HL-60 (cell line): ENCODE data around the gene ITPK1.
"Not testable (repeated sequence)": the region's sequence is repeated elsewhere in the genome, so short reads cannot be mapped to it uniquely, and the experiment has no call there.

ENCODE experiments used
- DNase-seq, 2 experiments: peaks; one replicate each; pipeline ENCODE4 v3.0.0-alpha.2; 2010 to 2020; ENCODE audit warnings: low read depth in 1 of 2, low spot score in 1 of 2
- H3K27ac ChIP-seq: fragments of 250-450 bp; sonication (Bioruptor Pico); replicated peaks from 2 replicates; pipeline ENCODE4 v1.5.1; 2020; ENCODE audit warnings: mild to moderate bottlenecking, moderate library complexity
- H3K27me3 ChIP-seq: fragments of 250-450 bp; sonication (Bioruptor Pico); 2 replicates; pipeline ENCODE4 v1.5.1; 2021; ENCODE audit warnings: mild to moderate bottlenecking, moderate library complexity; ENCODE audit not compliant: insufficient read depth, poor library complexity, severe bottlenecking
- H3K4me3 ChIP-seq: replicated peaks from 2 replicates; pipeline ENCODE4 v1.5.1; 2011; ENCODE audit warnings: mild to moderate bottlenecking, control low read depth, low read length; ENCODE audit not compliant: insufficient read depth
- GABPA ChIP-seq: IDR thresholded peaks from 2 replicates; pipeline ENCODE4 v1.6.1; 2012; ENCODE audit warnings: low read depth
- POLR2AphosphoS5 ChIP-seq: IDR thresholded peaks from 2 replicates; pipeline ENCODE4 v1.6.1; 2012; ENCODE audit warnings: low read depth
- REST ChIP-seq: IDR thresholded peaks from 2 replicates; pipeline ENCODE4 v1.6.1; 2012; ENCODE audit warnings: low read depth; ENCODE audit not compliant: insufficient replicate concordance
- SPI1 ChIP-seq: IDR thresholded peaks from 2 replicates; pipeline ENCODE4 v1.6.1; 2012; ENCODE audit warnings: low read depth, mild to moderate bottlenecking, borderline replicate concordance
- TF ChIP-seq, protein P1 (sequence below): IDR thresholded peaks from one replicate; pipeline ENCODE4 v1.5.1; 2011; ENCODE audit warnings: low read length, control low read depth, inconsistent platforms; ENCODE audit not compliant: insufficient read depth

The ITPK1 gene

GRCh38 chr14:93064411-93065271 lies 51.1 kb downstream of the ITPK1 start:
- TF ChIP-seq, protein P1, sequence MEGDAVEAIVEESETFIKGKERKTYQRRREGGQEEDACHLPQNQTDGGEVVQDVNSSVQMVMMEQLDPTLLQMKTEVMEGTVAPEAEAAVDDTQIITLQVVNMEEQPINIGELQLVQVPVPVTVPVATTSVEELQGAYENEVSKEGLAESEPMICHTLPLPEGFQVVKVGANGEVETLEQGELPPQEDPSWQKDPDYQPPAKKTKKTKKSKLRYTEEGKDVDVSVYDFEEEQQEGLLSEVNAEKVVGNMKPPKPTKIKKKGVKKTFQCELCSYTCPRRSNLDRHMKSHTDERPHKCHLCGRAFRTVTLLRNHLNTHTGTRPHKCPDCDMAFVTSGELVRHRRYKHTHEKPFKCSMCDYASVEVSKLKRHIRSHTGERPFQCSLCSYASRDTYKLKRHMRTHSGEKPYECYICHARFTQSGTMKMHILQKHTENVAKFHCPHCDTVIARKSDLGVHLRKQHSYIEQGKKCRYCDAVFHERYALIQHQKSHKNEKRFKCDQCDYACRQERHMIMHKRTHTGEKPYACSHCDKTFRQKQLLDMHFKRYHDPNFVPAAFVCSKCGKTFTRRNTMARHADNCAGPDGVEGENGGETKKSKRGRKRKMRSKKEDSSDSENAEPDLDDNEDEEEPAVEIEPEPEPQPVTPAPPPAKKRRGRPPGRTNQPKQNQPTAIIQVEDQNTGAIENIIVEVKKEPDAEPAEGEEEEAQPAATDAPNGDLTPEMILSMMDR = no peak
- no peak for TF ChIP-seq GABPA
- TF ChIP-seq POLR2AphosphoS5 = no peak
- TF ChIP-seq SPI1 = no peak
- no peak for TF ChIP-seq REST
- no peak for DNase-seq
- Histone ChIP-seq H3K27ac (no peak overlapping the region), H3K27me3 (no peaks in the 10 kb centered on the region), H3K4me3 (no peak overlapping the region)

DNA sequence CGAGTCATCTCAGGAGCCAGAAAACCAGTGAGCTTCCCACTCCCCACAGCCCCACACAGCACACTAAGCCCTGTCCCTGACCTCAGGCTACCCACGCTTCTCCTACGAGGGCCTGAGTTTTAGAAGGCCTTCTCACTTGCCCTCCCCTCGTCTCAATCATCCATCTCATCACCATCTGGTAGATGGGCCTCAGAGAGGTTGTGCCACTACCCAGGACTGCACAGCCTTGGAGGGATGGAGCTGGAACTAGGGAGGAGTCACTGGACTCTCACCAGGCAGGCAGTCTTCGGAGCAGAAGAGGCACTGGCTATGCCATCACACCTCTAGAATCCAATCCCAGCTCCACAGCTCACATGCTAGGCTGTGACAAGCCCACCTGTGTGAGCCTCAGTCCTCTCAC lies 52.3 kb downstream of the ITPK1 start:
- no peak overlapping the region for H3K27ac ChIP-seq
- TF ChIP-seq GABPA = no peak
- TF ChIP-seq, protein P1 = no peak
- TF ChIP-seq POLR2AphosphoS5 = no peak

GRCh38 chr14:93062890-93063289 lies 52.8 kb downstream of the ITPK1 start:
- TF ChIP-seq SPI1 = no peak
- no peak for TF ChIP-seq REST
- TF ChIP-seq, protein P1 = no peak
- TF ChIP-seq POLR2AphosphoS5 = no peak
- TF ChIP-seq GABPA = no peak
- H3K4me3 ChIP-seq = no peak overlapping the region
- no peak overlapping the region for H3K27ac ChIP-seq
- no peak for DNase-seq
- no peaks in the 10 kb centered on the region for H3K27me3 ChIP-seq

More for the DNA sequence above, 52.3 kb downstream of the ITPK1 start:
- Histone ChIP-seq H3K4me3 (no peak overlapping the region), H3K27me3 (no peaks in the 10 kb centered on the region)
- DNase-seq = no peak

DNA sequence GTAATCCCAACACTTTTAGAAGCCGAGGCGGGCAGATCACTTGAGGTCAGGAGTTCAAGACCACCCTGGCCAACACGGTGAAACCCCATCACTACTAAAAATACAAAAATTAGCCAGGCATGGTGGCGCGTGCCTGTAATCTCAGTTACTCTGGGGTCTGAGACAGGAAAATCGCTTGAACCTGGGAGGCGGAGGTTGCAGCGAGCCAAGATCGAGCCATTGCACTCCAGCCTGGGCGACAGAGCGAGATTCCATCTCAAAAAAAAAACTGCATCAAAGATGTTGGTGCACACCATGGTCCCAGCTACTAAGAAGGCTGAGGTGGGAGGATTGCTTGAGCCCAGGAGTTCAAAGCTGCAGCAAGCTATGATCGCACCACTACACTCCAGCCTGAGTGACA lies 53.7 kb downstream of the ITPK1 start:
- H3K4me3 ChIP-seq, DNase-seq, H3K27ac ChIP-seq, H3K27me3 ChIP-seq: not testable (repeated sequence)
